Fibroblast of the aortic adventitia (primary cell): ENCODE data around the gene SMPD3. TPM values are rescaled to one million over a fixed set of nuclear protein-coding genes. Genes with fewer than 3 reads are reported as not detected.
A peak's percentile ranks its signal among the peaks of the same experiment; 100 is the strongest.

Experiments used
- DNase-seq: peaks from one replicate; pipeline ENCODE4 v3.0.0-alpha.2; 2010; ENCODE audit warnings: low read depth
- H3K4me3 ChIP-seq: 2 replicates; pipeline ENCODE4 v1.5.1; 2011; ENCODE audit warnings: low read depth, mild to moderate bottlenecking, control low read depth, low read length, moderate library complexity
- CTCF ChIP-seq: IDR thresholded peaks from 2 replicates; pipeline ENCODE4 v1.5.1; 2011; ENCODE audit warnings: mild to moderate bottlenecking, low read length, control low read depth, inconsistent platforms; ENCODE audit not compliant: insufficient read depth
- total RNA-seq: library from RNA; depleted of rRNA; stranded (reverse); fragments of >200 nt; gene quantifications from 2 replicates; pipeline ENCODE4 v1.2.3, GENCODE V29; 2012; ENCODE audit warnings: low replicate concordance

Gene SMPD3
- total RNA-seq, 1 donor, result not detected

DNA sequence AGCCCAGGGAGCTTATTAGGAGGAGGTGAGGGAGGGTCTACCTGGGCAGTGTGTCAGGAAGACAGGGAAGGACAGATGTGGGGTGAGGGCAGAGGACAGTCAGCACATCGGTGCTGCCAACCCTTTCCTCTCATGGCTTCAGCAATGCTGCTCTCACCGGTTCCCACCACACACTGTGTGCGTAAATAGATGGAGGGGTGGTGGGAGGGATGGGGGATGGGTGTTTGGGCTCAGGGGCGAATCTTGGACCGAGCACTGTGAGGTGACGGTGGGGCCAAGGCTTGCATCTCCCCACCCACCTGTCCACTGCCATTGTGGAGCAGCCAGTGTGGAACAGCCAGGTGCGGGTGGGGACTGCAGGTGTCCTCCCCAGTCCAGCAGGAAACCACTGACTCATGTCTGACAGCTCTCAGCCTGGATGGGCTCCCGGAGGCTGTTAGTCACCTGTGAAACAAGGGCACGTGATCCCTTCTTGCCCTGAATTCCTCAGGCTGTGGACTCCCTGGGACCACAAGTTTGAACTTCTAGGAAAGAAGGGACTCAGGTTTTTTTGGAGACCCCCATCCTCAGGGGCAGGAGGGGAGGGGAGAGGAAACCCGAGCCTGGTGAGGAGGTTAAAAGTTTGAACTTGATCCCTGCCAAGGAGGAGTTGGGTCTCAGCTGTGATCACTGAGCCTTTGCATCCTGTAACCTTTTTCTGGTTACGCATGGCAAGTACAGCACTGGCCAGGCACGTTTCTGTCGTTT lies 42.7 kb upstream of the SMPD3 start:
- H3K4me3 ChIP-seq, result no peak overlapping the region
- TF ChIP-seq CTCF, result no peak
- peak; percentile 11 for DNase-seq

DNA sequence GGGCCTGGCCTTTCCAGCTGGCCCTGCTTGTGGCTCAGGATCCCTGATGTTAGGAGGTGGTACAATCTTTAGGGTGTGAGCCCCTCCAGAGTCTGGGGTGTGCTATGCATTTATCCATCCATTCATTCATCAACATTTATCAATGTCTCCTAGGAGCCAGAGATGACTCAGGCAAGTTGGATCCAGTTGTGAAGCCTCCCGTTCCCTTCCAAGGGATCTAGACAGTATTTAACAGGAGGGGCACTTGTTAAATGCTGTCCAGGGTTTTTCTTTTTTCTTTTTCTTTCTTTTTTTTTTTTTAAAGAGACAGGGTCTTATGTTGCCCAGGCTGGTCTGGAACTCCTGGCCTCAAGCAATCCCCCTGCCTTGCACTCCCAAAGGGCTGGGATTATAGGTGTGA lies 42.0 kb upstream of the SMPD3 start:
- H3K4me3 ChIP-seq, result no peak overlapping the region
- no peak for DNase-seq
- TF ChIP-seq CTCF, result no peak

DNA sequence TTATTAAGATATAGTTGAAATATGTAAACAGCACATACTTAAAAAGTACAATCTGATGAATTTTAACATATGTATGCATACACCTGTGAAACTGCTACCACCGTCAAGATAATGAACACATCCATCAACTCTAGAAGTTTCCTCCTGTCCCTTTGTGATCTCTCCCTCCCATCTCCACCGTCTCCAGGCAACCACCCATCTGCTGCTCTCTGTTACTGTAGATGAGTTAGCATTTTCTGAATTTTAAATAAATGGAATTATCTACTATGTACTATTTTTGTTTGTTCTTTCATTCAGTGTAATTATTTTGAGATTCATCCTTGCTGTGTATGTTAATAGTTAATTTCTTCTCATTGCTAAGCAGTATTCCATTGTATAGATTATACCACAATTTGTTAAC lies 40.2 kb upstream of the SMPD3 start:
- TF ChIP-seq CTCF, result no peak
- DNase-seq, result no peak

DNA sequence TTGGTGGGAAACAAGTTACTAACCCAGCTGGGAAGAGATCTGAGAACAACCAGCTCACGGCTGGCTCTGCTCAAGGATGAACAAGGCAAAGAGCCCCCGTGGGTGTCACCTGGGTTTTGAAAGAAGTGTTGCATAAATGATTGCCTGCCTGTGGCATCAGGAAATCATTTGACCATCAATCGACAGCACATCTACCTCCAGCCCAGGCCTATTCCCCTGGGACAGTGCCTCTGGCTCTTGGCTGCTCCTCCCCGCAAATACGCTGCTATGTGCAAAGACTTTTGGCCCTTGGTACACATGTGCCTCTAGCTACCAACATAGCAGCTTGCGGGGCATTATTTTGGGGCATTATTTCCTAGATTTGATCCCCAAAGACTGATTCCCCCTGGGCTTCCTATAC lies 39.4 kb upstream of the SMPD3 start:
- no peak for TF ChIP-seq CTCF
- no peak overlapping the region for H3K4me3 ChIP-seq
- DNase-seq, result no peak

More for the DNA sequence above, 40.2 kb upstream of the SMPD3 start:
- no peak overlapping the region for H3K4me3 ChIP-seq

DNA sequence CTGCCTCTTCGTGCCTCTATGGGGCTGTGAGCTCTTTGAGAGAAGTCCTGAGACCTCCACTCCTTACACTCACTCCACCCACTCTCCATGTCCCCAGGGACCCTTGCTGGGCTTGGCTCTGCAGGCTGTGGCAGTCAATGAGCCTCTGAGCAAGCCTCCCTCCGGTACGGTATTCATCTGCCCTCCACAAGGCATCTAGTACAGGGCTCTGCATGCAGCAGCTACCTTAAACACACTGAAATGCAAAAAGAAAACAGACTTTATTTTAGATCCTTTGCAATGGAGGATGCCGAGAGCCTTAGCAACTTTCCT lies 38.9 kb upstream of the SMPD3 start:
- no peak for DNase-seq
- H3K4me3 ChIP-seq, result no peak overlapping the region
- TF ChIP-seq CTCF, result no peak

DNA sequence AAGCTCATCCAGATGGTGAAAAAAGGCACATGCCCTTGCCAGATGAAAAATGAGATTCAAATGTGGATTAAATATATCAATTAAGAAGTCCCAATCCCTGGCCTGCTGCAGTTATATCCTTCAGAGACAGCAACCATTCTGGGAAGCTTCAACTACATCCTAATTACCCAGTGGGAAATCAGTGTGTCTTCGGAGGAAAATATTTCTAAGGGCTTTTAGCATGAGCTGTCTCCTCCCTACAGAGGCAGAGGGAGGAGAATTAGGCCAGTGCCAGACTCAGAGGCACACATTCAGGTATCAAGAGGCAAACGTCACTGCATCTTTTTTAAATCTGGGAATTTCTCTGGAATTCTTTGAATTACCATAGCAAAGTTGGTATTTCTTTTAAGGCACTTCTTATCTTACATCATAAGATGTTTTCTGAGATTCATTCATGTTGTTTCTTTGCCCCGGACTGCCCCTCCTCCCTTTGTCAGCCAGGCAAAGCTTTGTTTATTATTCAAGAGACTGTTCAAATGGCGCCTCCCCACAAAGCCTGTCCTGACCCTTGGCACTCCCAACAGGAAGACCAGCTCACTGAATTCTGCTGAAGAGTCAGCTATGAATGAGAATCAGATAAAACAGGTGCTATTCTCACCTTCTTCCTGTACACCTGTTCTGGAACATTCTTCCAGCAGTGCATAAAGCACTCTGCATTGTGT lies 38.3 kb upstream of the SMPD3 start:
- H3K4me3 ChIP-seq, result no peak overlapping the region
- DNase-seq, result no peak
- no peak for TF ChIP-seq CTCF
